Lung (tissue), 12 donors: ENCODE measurements around the gene KCTD18. TPM values are rescaled to one million over a fixed set of nuclear protein-coding genes. Genes with fewer than 3 reads are reported as not detected.
A peak's percentile ranks its signal among the peaks of the same experiment; 100 is the strongest.

ENCODE experiments used
- ATAC-seq: fragments of 200-7000 bp; cut with Tn5 transposase; one replicate; pipeline ENCODE4 v1.9.1; 2020; ENCODE audit warnings: moderate number of reproducible peaks; ENCODE audit not compliant: insufficient read depth, low FRiP score
- DNase-seq, 3 donors: peaks; one replicate each; pipeline ENCODE4 v3.0.0-alpha.2; 2013 to 2017
- H3K27ac ChIP-seq, 2 donors: one replicate each; pipeline ENCODE4 v1.5.1; 2013; ENCODE audit warnings: mild to moderate bottlenecking in 2 of 2, moderate library complexity in 2 of 2, control low read depth in 1 of 2, inconsistent platforms in 1 of 2, low read depth in 1 of 2, low read length in 1 of 2
- H3K27me3 ChIP-seq, 3 donors: one replicate each; pipeline ENCODE4 v1.5.1; 2013; ENCODE audit warnings: low read length in 2 of 3; ENCODE audit not compliant: control insufficient read depth in 3 of 3, insufficient read depth in 3 of 3
- H3K36me3 ChIP-seq, 4 donors: one replicate each; pipeline ENCODE4 v1.5.1; 2013; ENCODE audit warnings: low read length in 4 of 4, mild to moderate bottlenecking in 1 of 4, moderate library complexity in 1 of 4; ENCODE audit not compliant: control insufficient read depth in 4 of 4, insufficient read depth in 4 of 4
- H3K4me1 ChIP-seq, 5 donors: one replicate each; pipeline ENCODE4 v1.5.1; 2013; ENCODE audit warnings: low read length in 5 of 5, mild to moderate bottlenecking in 2 of 5, moderate library complexity in 1 of 5; ENCODE audit not compliant: control insufficient read depth in 5 of 5, insufficient read depth in 5 of 5
- H3K4me3 ChIP-seq: one replicate; pipeline ENCODE4 v1.5.1; 2013; ENCODE audit warnings: mild to moderate bottlenecking, control low read depth, moderate library complexity
- H3K9ac ChIP-seq, 2 donors: one replicate each; pipeline ENCODE4 v1.5.1; 2013; ENCODE audit warnings: low read length in 2 of 2, control low read depth in 1 of 2; ENCODE audit not compliant: insufficient read depth in 1 of 2
- H3K9me3 ChIP-seq, 4 donors: one replicate each; pipeline ENCODE4 v1.5.1; 2013; ENCODE audit warnings: low read length in 3 of 4, mild to moderate bottlenecking in 1 of 4, moderate library complexity in 1 of 4; ENCODE audit not compliant: control insufficient read depth in 4 of 4, insufficient read depth in 3 of 4
- WGBS, 2 donors: extraction: QIAGEN DNeasy Blood & Tissue Kit; methylation state at CpG; one replicate each; pipeline ENCODE4 v1.1.7; 2013; 5-methylcytosine and 5-hydroxymethylcytosine counted together
- polyA plus RNA-seq, 2 donors: library from polyadenylated mRNA; stranded (reverse); fragments of 200-250 nt; gene quantifications; one replicate each; pipeline ENCODE4 v1.2.1, GENCODE V29; 2013
- total RNA-seq, 2 donors: library from RNA; depleted of rRNA in 1 of 2; stranded (reverse); fragments of >200 nt in 1 of 2; gene quantifications; one replicate each; pipeline ENCODE4 v1.2.1, GENCODE V29; 2014 to 2021
- TF ChIP-seq, protein P1 (sequence below): IDR thresholded peaks from 2 replicates; pipeline ENCODE4 v1.5.1; 2012; ENCODE audit warnings: mild to moderate bottlenecking; ENCODE audit errors: control extremely low read depth, extremely low read depth
- donor health status: control.
- donor health status: control.
- donor health status: Bipolar disorder and iron deficiency.
- donor health status: healthy.
- donor health status: DM: yes; HTN: yes; CAD: no.

KCTD18 gene
- total and polyA plus RNA-seq, 4 donors = 6.8 to 21.6 (median 12.2) TPM

- peaks cover 0 to 25% (median 3%) of the 10 kb centered on the region in 5 donors for H3K4me1 ChIP-seq
- TF ChIP-seq, protein P1, sequence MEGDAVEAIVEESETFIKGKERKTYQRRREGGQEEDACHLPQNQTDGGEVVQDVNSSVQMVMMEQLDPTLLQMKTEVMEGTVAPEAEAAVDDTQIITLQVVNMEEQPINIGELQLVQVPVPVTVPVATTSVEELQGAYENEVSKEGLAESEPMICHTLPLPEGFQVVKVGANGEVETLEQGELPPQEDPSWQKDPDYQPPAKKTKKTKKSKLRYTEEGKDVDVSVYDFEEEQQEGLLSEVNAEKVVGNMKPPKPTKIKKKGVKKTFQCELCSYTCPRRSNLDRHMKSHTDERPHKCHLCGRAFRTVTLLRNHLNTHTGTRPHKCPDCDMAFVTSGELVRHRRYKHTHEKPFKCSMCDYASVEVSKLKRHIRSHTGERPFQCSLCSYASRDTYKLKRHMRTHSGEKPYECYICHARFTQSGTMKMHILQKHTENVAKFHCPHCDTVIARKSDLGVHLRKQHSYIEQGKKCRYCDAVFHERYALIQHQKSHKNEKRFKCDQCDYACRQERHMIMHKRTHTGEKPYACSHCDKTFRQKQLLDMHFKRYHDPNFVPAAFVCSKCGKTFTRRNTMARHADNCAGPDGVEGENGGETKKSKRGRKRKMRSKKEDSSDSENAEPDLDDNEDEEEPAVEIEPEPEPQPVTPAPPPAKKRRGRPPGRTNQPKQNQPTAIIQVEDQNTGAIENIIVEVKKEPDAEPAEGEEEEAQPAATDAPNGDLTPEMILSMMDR = no peak
- peak overlapping the region in 1 of 2 donors; percentile 2 for H3K9ac ChIP-seq
- 77% methylated on average over 12 of the region's 12 CpGs for WGBS, 2 donors
- no peak overlapping the region for H3K27ac ChIP-seq
- H3K27me3 ChIP-seq = no peaks in the 10 kb centered on the region
- no peaks in the 10 kb centered on the region for H3K9me3 ChIP-seq
- H3K36me3 ChIP-seq = peaks cover 7 to 32% (median 17%) of the 10 kb centered on the region in 4 donors
- peak; percentile 80 for ATAC-seq
- DNase-seq = peak; percentile 67 to 90 (median 90)
- no peak overlapping the region for H3K4me3 ChIP-seq
These were observed 43.1 kb downstream of the KCTD18 start for GRCh38 chr2:200466425-200467418.

GRCh38 chr2:200463452-200463851 lies 46.4 kb downstream of the KCTD18 start:
- Histone ChIP-seq H3K9me3 (no peaks in the 10 kb centered on the region), H3K4me1 (peaks cover 0 to 23% (median 3%) of the 10 kb centered on the region in 5 donors), H3K9ac (no peak overlapping the region), H3K27ac (no peak overlapping the region), H3K36me3 (peaks cover 0 to 30% (median 8%) of the 10 kb centered on the region in 4 donors), H3K27me3 (no peaks in the 10 kb centered on the region), H3K4me3 (no peak overlapping the region)
- TF ChIP-seq, protein P1 = no peak
- no peak for ATAC-seq
- DNase-seq = no peak
- WGBS, 2 donors = 80 to 87% methylated on average over 2 of the region's 2 CpGs

DNA sequence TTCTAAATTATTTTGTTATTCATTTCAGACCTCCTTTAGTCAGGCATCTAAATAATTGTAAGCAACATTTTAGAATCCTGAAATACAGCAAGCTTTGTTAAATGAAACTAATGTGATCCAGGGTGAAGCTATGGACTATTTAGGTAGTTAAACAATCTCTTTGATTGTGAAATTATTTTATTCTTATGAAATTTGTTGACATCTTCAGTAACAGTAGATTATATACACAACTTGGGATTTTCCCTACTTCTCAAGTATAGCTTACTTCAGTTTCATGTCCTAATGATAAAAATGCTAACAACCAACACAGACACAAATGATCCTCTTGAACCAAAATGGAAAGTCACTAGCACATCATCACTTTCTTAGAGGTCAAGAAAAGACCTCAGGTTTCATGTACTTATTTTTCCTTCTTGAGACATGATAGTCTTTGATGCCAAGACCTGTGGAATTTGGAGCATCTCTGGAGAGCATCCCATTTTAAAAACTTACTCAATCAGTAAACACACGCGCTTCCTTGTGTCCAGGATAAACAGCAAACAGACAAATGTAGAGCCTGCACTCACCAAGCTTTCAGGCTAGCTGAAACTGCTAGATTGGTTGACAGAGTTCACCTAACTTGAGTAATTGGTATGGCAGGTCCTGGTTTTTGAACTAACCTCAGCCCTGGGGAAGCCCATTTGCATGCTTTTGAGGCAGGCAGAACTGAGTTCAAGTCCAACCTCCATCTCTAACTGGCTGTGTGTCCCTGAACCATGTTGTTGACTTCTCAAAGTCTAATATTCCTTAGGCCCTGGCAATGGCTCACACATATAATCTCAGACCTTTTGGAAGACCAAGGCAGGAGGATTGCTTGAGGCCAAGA lies 47.8 kb downstream of the KCTD18 start:
- H3K9me3 ChIP-seq = no peaks in the 10 kb centered on the region
- DNase-seq = no peak
- H3K9ac ChIP-seq = no peak overlapping the region
- H3K36me3 ChIP-seq = peaks cover 0 to 18% (median 10%) of the 10 kb centered on the region in 4 donors
- ATAC-seq = no peak
- H3K27ac ChIP-seq = no peak overlapping the region
- peaks cover 0 to 12% (median 2%) of the 10 kb centered on the region in 5 donors for H3K4me1 ChIP-seq
- no peaks in the 10 kb centered on the region for H3K27me3 ChIP-seq
- WGBS, 2 donors = 94% methylated on average over 2 of the region's 2 CpGs
- H3K4me3 ChIP-seq = no peak overlapping the region
- TF ChIP-seq, protein P1 = no peak
